OCI-M1 (cell line): ENCODE measurements around the gene MADD.

ENCODE experiments used
- DNase-seq: peaks from one replicate; lab custom pipeline; 2025; lab: John Stamatoyannopoulos, UW

Gene MADD

GRCh38 chr11:47269829-47270305 lies at the start of gene MADD:
TSS of gene MADD (plus strand) at chr11:47270133.
- DNase-seq = peak; percentile 95

- DNase-seq = no peak
Observed at GRCh38 chr11:47220401-47220821, 49.5 kb upstream of the MADD start.

- no peak for DNase-seq
Observed at GRCh38 chr11:47222696-47223095, 47.2 kb upstream of the MADD start.

DNA sequence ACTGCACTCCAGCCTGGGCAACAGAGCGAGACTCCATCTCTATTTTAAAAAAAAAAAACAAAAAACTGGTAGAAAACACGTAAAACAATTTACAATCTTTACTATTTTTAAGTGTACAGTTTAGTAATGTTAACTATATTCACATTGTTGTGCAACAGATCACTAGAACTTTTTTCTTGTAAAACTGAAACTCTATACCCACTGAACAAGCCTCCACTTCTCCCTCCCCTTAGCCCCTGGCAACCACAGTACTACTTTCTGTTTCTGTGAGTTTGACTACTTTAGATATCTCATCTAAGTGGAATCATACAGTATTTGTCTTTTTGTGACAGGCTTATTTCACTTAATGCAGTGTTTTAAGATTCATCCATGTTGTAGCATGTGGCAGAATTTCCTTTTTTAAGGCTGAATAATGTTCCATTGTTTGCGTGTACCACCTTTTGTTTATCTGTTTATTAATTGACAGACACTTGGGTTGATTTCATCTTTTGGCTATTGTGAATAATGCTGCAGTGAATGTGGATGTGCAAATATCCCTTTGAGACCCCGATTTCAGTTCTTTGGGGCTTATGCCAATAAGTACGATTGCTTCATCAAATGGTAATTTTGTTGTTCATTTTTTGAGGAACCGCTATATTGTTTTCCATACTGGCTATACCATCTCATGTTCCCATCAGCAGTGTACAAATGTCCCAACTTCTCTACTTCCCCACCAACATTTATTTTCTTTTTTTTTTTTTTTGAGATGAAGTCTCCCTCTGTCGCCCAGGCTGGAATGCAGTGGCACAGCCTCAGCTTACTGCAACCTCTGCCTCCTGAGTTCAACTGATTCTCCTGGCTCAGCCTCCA lies 44.2 kb upstream of the MADD start:
- DNase-seq = peak; percentile 32

GRCh38 chr11:47229161-47229560 lies 40.8 kb upstream of the MADD start:
- no peak for DNase-seq

GRCh38 chr11:47233051-47233450 lies 36.9 kb upstream of the MADD start:
- DNase-seq = no peak

DNA sequence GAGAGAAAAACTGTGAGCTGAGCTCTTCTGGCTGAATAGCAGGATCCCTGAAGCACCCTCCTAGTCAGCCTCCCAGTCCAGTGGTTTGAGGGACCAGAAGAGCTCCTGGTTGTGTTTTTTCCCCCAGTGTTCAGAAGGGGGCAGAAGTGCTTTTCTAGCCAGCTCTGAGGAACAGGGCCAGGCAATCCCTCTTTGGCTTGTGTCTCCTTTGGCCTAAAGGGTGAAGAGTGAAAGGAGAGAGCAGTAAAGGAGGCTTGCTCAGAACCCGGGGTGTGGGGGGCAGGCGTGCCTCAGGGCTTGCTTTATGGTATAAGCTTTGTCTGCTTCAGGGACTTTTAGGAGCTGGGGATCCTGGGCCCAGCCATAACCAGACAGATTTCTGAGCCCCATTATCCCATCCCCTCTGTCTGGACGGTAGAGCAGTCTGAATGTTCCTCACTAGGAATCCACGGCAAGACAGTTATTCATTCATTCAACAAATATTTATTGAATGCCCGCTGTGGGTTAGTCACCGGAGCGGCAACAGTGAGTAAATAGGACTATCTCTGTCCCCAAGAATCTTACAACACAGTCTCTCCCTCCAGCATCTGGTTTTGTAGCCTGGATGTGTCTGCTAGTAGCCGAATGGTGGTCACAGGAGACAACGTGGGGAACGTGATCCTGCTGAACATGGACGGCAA lies 35.8 kb upstream of the MADD start:
- peak; percentile 54 for DNase-seq

DNA sequence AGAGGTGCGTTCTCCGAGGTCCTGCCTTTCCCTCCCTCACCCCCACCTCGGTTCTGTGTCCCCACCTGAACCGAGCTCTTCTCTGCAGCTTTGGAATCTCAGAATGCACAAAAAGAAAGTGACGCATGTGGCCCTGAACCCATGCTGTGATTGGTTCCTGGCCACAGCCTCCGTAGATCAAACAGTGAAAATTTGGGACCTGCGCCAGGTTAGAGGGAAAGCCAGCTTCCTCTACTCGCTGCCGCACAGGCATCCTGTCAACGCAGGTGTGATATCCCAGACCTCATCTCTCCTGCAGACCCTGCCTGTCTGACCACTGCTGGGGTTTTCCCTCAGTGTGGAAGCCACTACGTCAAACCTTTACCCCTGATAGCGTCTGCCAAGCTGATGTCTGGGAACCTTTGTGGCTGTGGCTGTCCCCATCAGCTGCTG lies 35.2 kb upstream of the MADD start:
- DNase-seq = no peak

DNA sequence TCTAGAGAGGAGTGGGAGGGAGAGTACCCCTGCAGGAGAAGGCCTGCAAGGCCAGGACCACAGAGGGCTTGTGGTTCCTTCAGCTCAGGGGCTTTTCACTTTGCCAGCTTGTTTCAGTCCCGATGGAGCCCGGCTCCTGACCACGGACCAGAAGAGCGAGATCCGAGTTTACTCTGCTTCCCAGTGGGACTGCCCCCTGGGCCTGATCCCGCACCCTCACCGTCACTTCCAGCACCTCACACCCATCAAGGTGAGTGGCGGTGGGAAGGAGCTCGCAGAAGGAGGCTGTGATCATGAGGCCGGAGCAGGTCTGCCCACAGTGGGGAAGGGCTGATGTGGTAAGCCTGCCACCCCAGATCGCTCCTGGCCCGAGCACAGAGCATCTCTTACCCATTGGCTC lies 34.8 kb upstream of the MADD start:
- no peak for DNase-seq

GRCh38 chr11:47236482-47236881 lies 33.5 kb upstream of the MADD start:
- DNase-seq = peak; percentile 21

DNA sequence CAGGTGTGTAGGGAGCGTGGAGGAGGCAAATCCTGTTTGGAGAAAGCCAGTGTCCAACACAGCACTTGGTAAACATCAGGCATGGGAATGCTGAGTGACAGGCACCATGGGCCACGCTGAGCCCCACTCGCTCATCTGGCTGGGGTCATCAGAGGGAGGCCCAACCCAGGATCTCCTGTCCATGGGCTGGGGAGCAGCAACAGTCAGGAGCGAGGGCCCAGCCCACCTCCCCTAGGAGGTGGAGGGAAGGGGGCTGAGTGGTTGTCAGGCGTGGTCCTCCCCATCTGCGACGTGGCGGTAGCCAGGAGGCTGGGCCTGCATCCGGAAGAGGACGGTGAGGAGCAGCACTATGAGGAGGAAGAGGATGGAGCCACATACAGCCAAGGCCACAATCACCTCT lies 30.1 kb upstream of the MADD start:
- no peak for DNase-seq

DNA sequence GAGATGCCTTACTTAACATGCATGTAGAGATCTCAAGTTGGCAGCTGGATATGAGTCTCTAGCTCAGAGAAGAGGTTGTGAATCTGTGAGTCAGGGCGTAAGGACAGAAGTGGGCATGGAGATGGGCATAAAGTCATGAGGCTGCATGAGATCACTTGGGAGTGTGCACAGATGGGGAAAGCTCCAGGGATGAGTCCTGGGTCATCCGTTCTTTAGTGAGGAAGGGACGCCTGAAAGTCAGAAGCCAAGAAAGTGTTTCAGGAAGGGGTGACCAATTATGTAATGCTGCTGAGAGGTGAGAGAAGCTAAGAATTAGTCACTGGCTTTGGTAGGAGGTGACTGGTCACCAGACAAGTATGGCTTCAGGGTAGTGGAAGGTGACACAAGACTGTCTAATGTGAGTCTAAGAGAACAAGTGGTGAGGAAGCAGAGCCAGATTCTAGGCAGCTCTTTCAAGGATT lies 28.1 kb upstream of the MADD start:
- no peak for DNase-seq

DNA sequence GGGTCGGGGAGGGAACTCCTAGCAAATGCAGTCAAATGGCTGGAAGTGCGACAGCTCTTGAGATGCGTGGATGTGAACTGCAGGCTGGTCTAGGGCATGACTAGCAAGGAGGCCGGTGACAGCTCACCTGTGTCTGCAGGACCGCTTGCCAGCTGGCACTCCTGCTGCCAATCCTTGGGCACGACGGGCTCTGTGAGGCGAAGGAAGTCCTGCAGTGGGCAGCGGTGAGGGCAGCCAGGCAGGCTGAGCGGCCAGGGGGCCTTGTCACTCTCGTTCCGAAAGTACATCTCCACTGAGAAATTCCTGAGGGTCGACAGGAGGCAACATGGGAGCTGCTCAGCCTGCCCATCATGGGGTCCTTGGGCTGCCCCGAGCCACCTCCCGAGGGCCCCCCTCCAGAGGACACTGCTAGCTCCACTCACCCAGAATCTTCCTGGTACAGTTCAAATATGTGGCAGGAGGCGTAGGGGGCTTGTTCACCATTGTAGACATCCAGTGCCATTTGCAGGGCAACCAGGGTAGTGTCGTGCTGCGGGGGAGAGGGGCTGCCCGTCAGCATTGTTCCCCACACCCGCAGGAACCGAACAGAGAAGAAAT lies 27.2 kb upstream of the MADD start:
- no peak for DNase-seq

- DNase-seq = no peak
Observed at GRCh38 chr11:47243454-47243853, 26.5 kb upstream of the MADD start.

DNA sequence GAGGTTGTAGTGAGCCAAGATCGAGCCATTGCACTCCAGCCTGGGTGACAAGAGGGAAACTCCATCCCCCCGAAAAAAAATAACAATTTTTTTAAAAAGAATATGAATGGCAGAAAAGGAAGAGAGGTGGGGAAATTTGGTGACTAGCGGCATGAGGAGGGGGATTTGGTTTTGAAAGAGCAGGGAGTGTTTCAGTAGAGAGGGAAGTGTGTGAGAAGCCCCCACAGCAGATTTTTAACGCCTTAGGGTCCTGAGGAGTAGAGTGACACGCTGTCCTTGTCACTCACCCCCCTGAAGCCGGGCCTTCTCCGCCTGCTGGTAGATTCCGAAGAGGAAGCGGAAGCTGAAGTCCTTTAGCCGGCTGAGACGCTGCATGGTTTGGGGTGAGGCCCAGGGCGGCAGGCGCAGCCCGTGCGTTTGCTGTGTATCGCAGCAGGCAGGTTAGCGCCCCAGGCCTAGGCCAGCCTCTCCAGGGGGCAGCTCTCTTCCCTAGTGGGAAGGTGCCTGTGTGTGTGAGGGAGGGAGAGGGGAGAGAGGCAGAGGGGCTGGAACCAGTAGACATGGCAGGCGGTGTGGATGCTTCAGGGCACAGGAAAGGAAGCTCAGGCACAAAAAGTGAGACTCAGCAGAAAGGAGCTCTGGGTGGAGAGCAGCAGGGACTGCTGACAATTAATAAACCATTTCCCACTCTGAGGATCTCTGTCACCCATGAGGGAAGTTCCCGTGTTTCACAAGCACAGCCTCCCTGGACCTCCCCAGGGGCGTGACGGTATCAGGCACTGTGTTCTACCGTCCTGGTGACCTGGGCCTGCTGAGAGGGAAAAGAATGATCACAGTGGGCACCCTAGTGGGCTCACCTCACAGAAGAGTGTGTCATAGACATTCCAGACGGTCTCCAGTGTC lies 25.2 kb upstream of the MADD start:
- DNase-seq = no peak

DNA sequence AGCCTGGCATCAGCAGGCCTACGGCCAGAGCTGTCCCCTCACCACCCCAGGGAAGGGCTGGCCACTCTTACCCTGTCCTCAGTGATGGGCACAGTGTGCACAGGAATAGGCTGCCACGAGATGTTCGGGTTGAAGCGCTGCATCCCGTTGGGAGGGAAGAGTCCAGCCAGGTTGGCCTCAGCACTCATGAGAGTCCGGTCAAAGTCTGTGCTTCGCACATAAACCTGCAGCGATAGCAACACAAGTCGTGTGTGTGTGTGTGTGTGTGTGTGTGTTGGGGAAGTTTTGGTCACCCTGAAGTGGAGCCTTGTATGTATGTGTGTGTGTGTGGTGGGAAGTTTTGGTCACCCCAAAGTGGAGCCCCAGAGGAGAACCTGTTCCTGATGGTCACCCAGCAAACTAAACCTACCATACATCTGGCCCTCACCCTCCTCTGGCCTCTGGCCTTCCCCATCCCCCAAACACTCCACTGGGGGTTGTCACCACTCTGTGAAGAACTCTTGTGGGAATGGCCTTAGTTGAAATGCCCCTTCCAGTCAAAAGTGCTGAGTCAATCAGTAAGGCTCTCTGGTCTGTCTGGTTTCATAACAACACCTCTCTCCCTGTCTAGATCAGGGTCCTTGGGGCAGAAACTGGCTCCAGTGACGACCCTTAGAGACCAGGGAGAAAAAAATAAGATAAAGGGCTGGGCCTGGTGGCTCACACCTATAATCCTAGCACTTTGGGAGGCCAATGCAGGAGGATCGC lies 24.1 kb upstream of the MADD start:
- DNase-seq = no peak

GRCh38 chr11:47247502-47247901 lies 22.4 kb upstream of the MADD start:
- DNase-seq = no peak

DNA sequence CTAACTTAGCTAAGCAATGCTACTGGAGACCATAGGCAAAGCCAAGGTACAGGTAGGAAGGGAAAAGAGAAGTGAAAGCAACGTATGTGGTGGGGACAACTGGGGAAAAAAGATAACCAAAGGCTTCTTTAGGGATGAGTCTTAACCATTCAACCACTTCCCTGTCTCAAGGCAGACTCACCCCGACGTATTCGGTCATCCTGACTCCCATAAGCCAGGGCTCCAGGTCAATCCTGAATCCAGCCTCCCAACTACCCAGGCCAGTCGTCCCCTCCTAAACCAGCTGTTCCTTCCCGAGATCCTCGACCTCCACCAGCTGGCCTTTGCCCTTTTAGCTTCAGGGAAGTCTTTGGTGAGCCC lies 21.6 kb upstream of the MADD start:
- DNase-seq = peak; percentile 81

DNA sequence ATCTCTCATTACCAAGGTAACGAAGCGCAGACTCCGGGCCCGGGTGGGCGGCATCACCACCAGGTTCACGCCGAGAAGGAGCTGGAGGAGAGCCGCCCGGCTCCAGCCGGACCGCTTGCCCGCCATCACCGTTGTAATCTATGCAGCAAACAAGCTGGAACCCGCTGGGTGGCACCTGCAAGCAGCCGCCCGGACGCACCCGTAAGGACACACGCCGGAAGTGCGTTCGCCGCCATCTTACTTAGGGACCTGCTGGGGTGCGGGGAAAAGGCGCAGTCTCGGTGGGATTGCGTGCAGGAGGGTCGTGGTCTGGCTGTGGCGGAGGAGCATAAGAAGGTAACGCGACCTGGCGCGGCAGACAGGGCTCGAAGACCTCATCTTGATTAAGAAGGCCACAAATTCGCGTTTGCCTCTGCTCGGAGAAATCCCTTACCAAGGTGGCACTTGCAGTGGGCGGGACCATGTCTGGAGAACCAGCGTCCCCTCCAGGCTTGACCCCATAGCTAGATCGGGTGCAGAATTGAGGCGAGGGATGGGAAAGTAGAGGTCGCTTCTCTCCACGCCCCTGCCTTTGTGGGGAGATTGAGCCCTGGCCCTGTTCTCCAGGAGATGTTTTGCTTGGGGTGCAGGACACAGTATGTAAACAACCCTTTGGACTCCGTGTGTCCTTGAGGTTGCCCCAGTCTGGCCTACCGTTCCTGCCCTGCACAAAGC lies 21.1 kb upstream of the MADD start, which contains the start of gene ACP2:
Gene ACP2, minus strand, starts transcription at position 151 of the 714 bp plus-strand sequence. Its CDS starts 25 bp downstream, at position 126.
- DNase-seq = peak; percentile 90

DNA sequence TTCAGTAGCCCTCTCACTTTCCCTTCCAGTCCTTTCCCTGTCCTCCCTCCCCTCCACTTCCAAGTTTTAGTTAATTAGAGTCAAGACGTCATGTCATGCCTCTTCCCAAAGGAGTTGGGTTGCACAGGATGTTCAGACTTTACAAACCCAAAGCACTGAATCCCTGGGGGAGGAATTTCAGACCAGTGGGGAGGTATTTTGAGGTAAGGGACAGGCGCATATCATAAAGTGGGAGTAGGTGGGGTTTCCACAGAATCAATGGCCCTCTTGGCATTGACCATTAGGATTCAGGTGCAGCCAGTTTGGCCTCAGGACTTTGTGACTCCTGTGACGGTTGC lies 20.6 kb upstream of the MADD start:
- no peak for DNase-seq
